Brain microvascular endothelial cell (primary cell): ENCODE measurements around the gene ATAD3C.
"Not testable (repeated sequence)": the region's sequence is repeated elsewhere in the genome, so short reads cannot be mapped to it uniquely, and the experiment has no call there.

ENCODE experiments used
- DNase-seq: peaks from one replicate; pipeline ENCODE4 v3.0.0-alpha.2; 2020
- H3K27ac ChIP-seq: fragments of 250-450 bp; sonication (Bioruptor Pico); 2 replicates; pipeline ENCODE4 v1.5.1; 2020; ENCODE audit warnings: mild to moderate bottlenecking, moderate library complexity
- H3K27me3 ChIP-seq: fragments of 250-450 bp; sonication (Bioruptor Pico); replicated peaks from 2 replicates; pipeline ENCODE4 v1.5.1; 2020; ENCODE audit warnings: mild to moderate bottlenecking
- H3K36me3 ChIP-seq: fragments of 250-450 bp; sonication (Bioruptor Pico); replicated peaks from 2 replicates; pipeline ENCODE4 v1.5.1; 2020; ENCODE audit warnings: mild to moderate bottlenecking
- H3K4me3 ChIP-seq: 2 replicates; pipeline ENCODE4 v1.5.1; 2011; ENCODE audit warnings: low read depth, mild to moderate bottlenecking, control low read depth, low read length, moderate library complexity
- CTCF ChIP-seq: IDR thresholded peaks from 2 replicates; pipeline ENCODE4 v1.5.1; 2011; ENCODE audit warnings: low read depth, mild to moderate bottlenecking, moderate library complexity, low read length, control low read depth, inconsistent platforms; ENCODE audit errors: missing control alignments
- in situ Hi-C: cut with HindIII; loops from 2 replicates; pipeline ENCODE4 v1.10.0; 2017; ENCODE audit warnings: low sequenced_read_pairs, low pct_ligation_motif_present

The ATAD3C gene

GRCh38 chr1:1482856-1483255, 33.4 kb downstream of the ATAD3C start:
- peaks cover 48% of the 10 kb centered on the region for H3K36me3 ChIP-seq

GRCh38 chr1:1483714-1484113, 34.2 kb downstream of the ATAD3C start:
- no peak overlapping the region for H3K27ac ChIP-seq
- H3K4me3 ChIP-seq, result no peak overlapping the region
- H3K27me3 ChIP-seq, result no peaks in the 10 kb centered on the region
- peaks cover 48% of the 10 kb centered on the region for H3K36me3 ChIP-seq
- in situ Hi-C loops, result no loop called here
- no peak for DNase-seq
- TF ChIP-seq CTCF, result no peak

More at GRCh38 chr1:1482856-1483255, 33.4 kb downstream of the ATAD3C start:
- DNase-seq, result no peak
- Histone ChIP-seq H3K27me3 (no peaks in the 10 kb centered on the region), H3K4me3 (no peak overlapping the region), H3K27ac (no peak overlapping the region)
- no peak for TF ChIP-seq CTCF
- in situ Hi-C loops, result no loop called here

- H3K27ac ChIP-seq, H3K4me3 ChIP-seq, DNase-seq, in situ Hi-C loops, H3K27me3 ChIP-seq: not testable (repeated sequence)
- H3K36me3 ChIP-seq, result peaks cover 48% of the 10 kb centered on the region
Observed at GRCh38 chr1:1484976-1485750, 35.7 kb downstream of the ATAD3C start.

GRCh38 chr1:1485755-1486317, 36.3 kb downstream of the ATAD3C start:
- DNase-seq, H3K4me3 ChIP-seq, in situ Hi-C loops, H3K27ac ChIP-seq, H3K27me3 ChIP-seq: not testable (repeated sequence)
- H3K36me3 ChIP-seq, result peaks cover 50% of the 10 kb centered on the region

GRCh38 chr1:1487701-1488100, 38.2 kb downstream of the ATAD3C start:
- H3K4me3 ChIP-seq, result no peak overlapping the region
- TF ChIP-seq CTCF, result no peak
- H3K27me3 ChIP-seq, result no peaks in the 10 kb centered on the region
- in situ Hi-C loops, result no loop called here
- H3K36me3 ChIP-seq, result peaks cover 63% of the 10 kb centered on the region
- no peak for DNase-seq
- H3K27ac ChIP-seq, result no peak overlapping the region

- no peak overlapping the region for H3K4me3 ChIP-seq
- no peak overlapping the region for H3K27ac ChIP-seq
- no peaks in the 10 kb centered on the region for H3K27me3 ChIP-seq
- TF ChIP-seq CTCF, result no peak
- no peak for DNase-seq
- in situ Hi-C loops, result no loop called here
- H3K36me3 ChIP-seq, result peaks cover 59% of the 10 kb centered on the region
Observed at GRCh38 chr1:1489231-1489630, 39.7 kb downstream of the ATAD3C start.
